SK-N-SH (cell line): ENCODE results near the gene HNRNPH1. TPM values are rescaled to one million over a fixed set of nuclear protein-coding genes. Genes with fewer than 3 reads are reported as not detected.
A peak's percentile ranks its signal among the peaks of the same experiment; 100 is the strongest.

ENCODE experiments used
- CTCF ChIA-PET: fragments of 300-600, 350-600 bp; formaldehyde crosslinking; extraction: SDS; loops from one replicate; lab custom pipeline; 2021; lab: Yijun Ruan, JAX
- POLR2A ChIA-PET: fragments of 350-600 bp; sonication (Branson Sonifier 250); formaldehyde crosslinking; extraction: SDS; loops from one replicate; lab custom pipeline; 2020; ENCODE audit warnings: antibody characterized with exemption, inconsistent platforms; lab: Yijun Ruan, JAX
- DNase-seq: peaks from one replicate; pipeline ENCODE4 v3.0.0; 2012
- H2AFZ ChIP-seq: fragments of 200-600 bp; sonication (generic); 2 replicates; pipeline ENCODE4 v1.8.1; 2016; ENCODE audit warnings: antibody characterized with exemption, mild to moderate bottlenecking, low read depth
- H3F3A ChIP-seq: fragments of 200-600 bp; sonication (generic); replicated peaks from 2 replicates; pipeline ENCODE3; 2016; ENCODE audit warnings: antibody characterized with exemption, mild to moderate bottlenecking; ENCODE audit not compliant: insufficient read depth
- H3K27ac ChIP-seq, 2 experiments: fragments of 200-500 bp in 1 of 2; fragments of 200-600 bp in 1 of 2; sonication (Bioruptor generic) in 1 of 2; sonication (generic), shearing (Covaris generic) in 1 of 2; 2 replicates each; pipeline versions ENCODE4 v1.5.1 to v1.6.1; 2014 to 2016; ENCODE audit warnings: low read depth in 2 of 2, inconsistent platforms in 1 of 2, low read length in 1 of 2, mild to moderate bottlenecking in 1 of 2, mixed read lengths in 1 of 2
- H3K27me3 ChIP-seq: fragments of 200-600 bp; sonication (generic), shearing (Covaris generic); 2 replicates; pipeline ENCODE4 v1.6.1; 2016; ENCODE audit warnings: mixed run types; ENCODE audit not compliant: insufficient read depth
- H3K36me3 ChIP-seq, 2 experiments: fragments of 200-500 bp in 1 of 2; fragments of 200-600 bp in 1 of 2; sonication (Bioruptor generic) in 1 of 2; sonication (generic) in 1 of 2; replicated peaks in 1 of 2; 2 replicates each; pipeline versions ENCODE3 to v1.5.1; 2014 to 2016; ENCODE audit warnings: low read length in 1 of 2, mild to moderate bottlenecking in 1 of 2; ENCODE audit not compliant: insufficient read depth in 2 of 2, control insufficient read depth in 1 of 2
- H3K4me1 ChIP-seq, 2 experiments: fragments of 200-500 bp in 1 of 2; fragments of 200-600 bp in 1 of 2; sonication (Bioruptor generic) in 1 of 2; sonication (generic), shearing (Covaris generic) in 1 of 2; 2 replicates each; pipeline versions ENCODE4 v1.5.1 to v1.6.1; 2014 to 2016; ENCODE audit warnings: low read depth in 1 of 2, low read length in 1 of 2, mixed run types in 1 of 2; ENCODE audit not compliant: insufficient read depth in 2 of 2, control insufficient read depth in 1 of 2
- H3K4me2 ChIP-seq: fragments of 200-600 bp; sonication (generic), shearing (Covaris generic); 2 replicates; pipeline ENCODE4 v1.6.1; 2017; ENCODE audit warnings: mixed run types
- H3K4me3 ChIP-seq, 2 experiments: fragments of 200-500 bp in 1 of 2; fragments of 200-600 bp in 1 of 2; sonication (Bioruptor generic) in 1 of 2; sonication (generic), shearing (Covaris generic) in 1 of 2; 2 replicates each; pipeline versions ENCODE4 v1.5.1 to v1.8.1; 2014 to 2016; ENCODE audit warnings: low read depth in 2 of 2, inconsistent platforms in 1 of 2, low read length in 1 of 2, mild to moderate bottlenecking in 1 of 2, mixed read lengths in 1 of 2, moderate library complexity in 1 of 2
- H3K79me2 ChIP-seq: fragments of 200-600 bp; sonication (generic); 2 replicates; pipeline ENCODE4 v1.8.1; 2017; ENCODE audit warnings: mild to moderate bottlenecking; ENCODE audit not compliant: insufficient read depth
- H3K9ac ChIP-seq: fragments of 200-600 bp; sonication (generic); 2 replicates; pipeline ENCODE4 v1.6.1; 2017; ENCODE audit warnings: mixed run types
- H3K9me2 ChIP-seq: fragments of 200-600 bp; sonication (generic); 2 replicates; pipeline ENCODE4 v1.6.1; 2017; ENCODE audit warnings: mixed run types
- H3K9me3 ChIP-seq: fragments of 200-600 bp; sonication (generic); 2 replicates; pipeline ENCODE4 v1.6.1; 2017; ENCODE audit warnings: mixed run types, mild to moderate bottlenecking, moderate library complexity
- H4K20me1 ChIP-seq: fragments of 200-600 bp; sonication (generic); 2 replicates; pipeline ENCODE4 v1.6.1; 2017; ENCODE audit warnings: mild to moderate bottlenecking, mixed run types; ENCODE audit not compliant: insufficient read depth
- CHD2 ChIP-seq: fragments of 150-350 bp; IDR thresholded peaks from 2 replicates; pipeline ENCODE4 v1.6.1; 2018; ENCODE audit warnings: low read length; ENCODE audit not compliant: partially characterized antibody
- EP300 ChIP-seq, 2 experiments: IDR thresholded peaks; 2 replicates each; pipeline versions ENCODE4 v1.4.0 to v1.6.1; 2012; ENCODE audit warnings: borderline replicate concordance in 1 of 2, low read depth in 1 of 2, low read length in 1 of 2
- EZH2phosphoT487 ChIP-seq: fragments of 200-600 bp; sonication (generic); IDR thresholded peaks from 2 replicates; pipeline ENCODE4 v1.6.1; 2017; ENCODE audit warnings: low read depth, mixed run types, mild to moderate bottlenecking, antibody characterized with exemption, moderate library complexity, borderline replicate concordance
- FOSL2 ChIP-seq: IDR thresholded peaks from 2 replicates; pipeline ENCODE4 v1.4.0; 2012; ENCODE audit warnings: low read depth, mild to moderate bottlenecking, moderate library complexity, borderline replicate concordance
- FOXJ3 ChIP-seq: sonication (generic); formaldehyde crosslinking; IDR thresholded peaks from 2 replicates; pipeline ENCODE4 v1.5.1; 2020; ENCODE audit warnings: mild to moderate bottlenecking, missing genetic modification reagents
- FOXM1 ChIP-seq: IDR thresholded peaks from 2 replicates; pipeline ENCODE4 v1.4.0; 2012; ENCODE audit warnings: low read depth, mild to moderate bottlenecking
- GATA2 ChIP-seq: sonication (generic); formaldehyde crosslinking; IDR thresholded peaks from 2 replicates; pipeline ENCODE4 v1.5.0; 2020; ENCODE audit warnings: mild to moderate bottlenecking, missing genetic modification reagents
- MEF2A ChIP-seq: IDR thresholded peaks from 2 replicates; pipeline ENCODE4 v1.4.0; 2012; ENCODE audit warnings: low read depth, borderline replicate concordance
- MXI1 ChIP-seq: IDR thresholded peaks from 2 replicates; pipeline ENCODE4 v1.6.1; 2012; ENCODE audit warnings: mild to moderate bottlenecking, low read depth, low read length, improper control_type of control experiment
- NFIC ChIP-seq: IDR thresholded peaks from 2 replicates; pipeline ENCODE4 v1.4.0; 2012; ENCODE audit warnings: borderline replicate concordance
- NRF1 ChIP-seq: IDR thresholded peaks from 2 replicates; pipeline ENCODE4 v1.6.1; 2012; ENCODE audit warnings: low read depth, mild to moderate bottlenecking, low read length
- POLR2AphosphoS5 ChIP-seq: IDR thresholded peaks from 2 replicates; pipeline ENCODE4 v1.6.1; 2012; ENCODE audit warnings: low read depth, low read length
- RCOR1 ChIP-seq: fragments of 150-350 bp; IDR thresholded peaks from 2 replicates; pipeline ENCODE4 v1.6.1; 2017; ENCODE audit warnings: antibody characterized with exemption, low read length
- SIN3A ChIP-seq: IDR thresholded peaks from 2 replicates; pipeline ENCODE4 v1.6.1; 2012; ENCODE audit warnings: low read depth, mild to moderate bottlenecking, low read length, moderate library complexity, borderline replicate concordance
- TCF12 ChIP-seq: IDR thresholded peaks from 2 replicates; pipeline ENCODE4 v1.4.0; 2012
- TEAD4 ChIP-seq: IDR thresholded peaks from 2 replicates; pipeline ENCODE4 v1.4.0; 2012; ENCODE audit warnings: mild to moderate bottlenecking, borderline replicate concordance; ENCODE audit not compliant: insufficient read depth
- YY1 ChIP-seq: IDR thresholded peaks from 2 replicates; pipeline ENCODE4 v1.4.0; 2012; ENCODE audit warnings: low read depth, mild to moderate bottlenecking
- WGBS: methylation state at CpG from one replicate; pipeline ENCODE4 v1.1.6; 2017; ENCODE audit warnings: low lambda C conversion rate; 5-methylcytosine and 5-hydroxymethylcytosine counted together
- polyA plus RNA-seq, 3 experiments: library from polyadenylated mRNA; depleted of rRNA; stranded (reverse); fragments of >200 nt; gene quantifications; 2 replicates each; pipeline ENCODE4 v1.2.3, GENCODE V29; 2012
- TF ChIP-seq, protein P1 (sequence below): IDR thresholded peaks from 2 replicates; pipeline ENCODE4 v1.4.0; 2012; ENCODE audit warnings: low read depth
- TF ChIP-seq, protein P2 (sequence below): fragments of 200-600 bp; sonication (generic); IDR thresholded peaks from 2 replicates; pipeline ENCODE4 v1.6.1; 2017; ENCODE audit warnings: antibody characterized with exemption, mild to moderate bottlenecking, moderate library complexity
- TF ChIP-seq, protein P3 (sequence below): IDR thresholded peaks from 2 replicates; pipeline ENCODE4 v1.4.0; 2012; ENCODE audit warnings: low read depth, borderline replicate concordance
- TF ChIP-seq, protein P4 (sequence below): fragments of 150-350 bp; IDR thresholded peaks from 2 replicates; pipeline ENCODE4 v1.6.1; 2016; ENCODE audit warnings: mild to moderate bottlenecking, low read depth, low read length
- TF ChIP-seq, protein P5 (sequence below): IDR thresholded peaks from 2 replicates; pipeline ENCODE4; 2012

The HNRNPH1 gene
- polyA plus RNA-seq, 1 of the 3 experiments (the other 2 are of a cell fraction) = 192 TPM

DNA sequence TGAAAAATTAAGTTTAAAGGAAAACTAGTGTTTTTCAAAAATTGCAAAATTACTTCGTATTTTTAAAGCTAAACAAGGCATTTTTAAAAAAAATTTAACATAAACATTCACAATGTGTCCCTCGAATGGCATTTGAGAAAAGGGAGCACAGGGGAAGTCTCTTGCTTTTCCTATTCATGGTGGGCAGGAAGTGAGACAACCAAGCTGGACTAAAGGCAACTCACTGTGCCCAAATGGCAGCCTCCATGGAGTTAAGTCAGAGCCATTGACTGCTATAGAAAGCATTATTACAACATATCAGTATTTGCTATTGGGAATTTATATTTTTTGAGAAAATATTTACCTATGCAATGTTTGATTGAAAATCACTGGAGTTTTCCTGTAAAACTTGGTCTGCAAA is 8.3 kb downstream of the HNRNPH1 start:
- H2AFZ ChIP-seq = no peak overlapping the region
- peaks cover 97% of the 10 kb centered on the region for H4K20me1 ChIP-seq
- H3K4me3 ChIP-seq = no peak overlapping the region
- no peak for TF ChIP-seq EP300 (IDR thresholded peaks at IDR 0.05; ENCODE audit: borderline replicate concordance in 1 of 2, low read depth in 1 of 2, low read length in 1 of 2)
- TF ChIP-seq, protein P1, sequence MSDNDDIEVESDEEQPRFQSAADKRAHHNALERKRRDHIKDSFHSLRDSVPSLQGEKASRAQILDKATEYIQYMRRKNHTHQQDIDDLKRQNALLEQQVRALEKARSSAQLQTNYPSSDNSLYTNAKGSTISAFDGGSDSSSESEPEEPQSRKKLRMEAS = no peak
- no peak for TF ChIP-seq GATA2 (CRISPR knock-in tag)
- TF ChIP-seq NRF1 = no peak
- TF ChIP-seq, all 33 proteins: peak for 0
- no peak for DNase-seq
- H3K36me3 ChIP-seq = peaks cover 83 to 94% of the 10 kb centered on the region in 2 experiments
- ChIA-PET CTCF (interaction anchor here (1.0 to 1.8 kb wide), 2 partner anchors 8 to 118 kb away, joined by 3 to 11 read pairs; partner anchors contain the start of gene HNRNPH1), POLR2A (interaction anchor here (0.6 to 1.1 kb wide), 2 partner anchors 9 to 213 kb away, joined by 4 to 5 read pairs; no protein-coding TSS in a partner anchor)
- peak overlapping the region in 1 of 2 experiments; percentile 19; a peak in 1 of 4 replicates for H3K27ac ChIP-seq
- no peak overlapping the region for H3K9ac ChIP-seq
- H3K4me2 ChIP-seq = no peak overlapping the region
- H3K9me2 ChIP-seq = no peaks in the 10 kb centered on the region
- no peaks in the 10 kb centered on the region for H3K27me3 ChIP-seq
- H3F3A ChIP-seq = peaks cover 90% of the 10 kb centered on the region
- WGBS = 85% methylated on average over 2 of the region's 2 CpGs
- H3K79me2 ChIP-seq = peaks cover 81% of the 10 kb centered on the region
- no peaks in the 10 kb centered on the region for H3K9me3 ChIP-seq
- H3K4me1 ChIP-seq = peaks cover 9 to 20% of the 10 kb centered on the region in 2 experiments

DNA sequence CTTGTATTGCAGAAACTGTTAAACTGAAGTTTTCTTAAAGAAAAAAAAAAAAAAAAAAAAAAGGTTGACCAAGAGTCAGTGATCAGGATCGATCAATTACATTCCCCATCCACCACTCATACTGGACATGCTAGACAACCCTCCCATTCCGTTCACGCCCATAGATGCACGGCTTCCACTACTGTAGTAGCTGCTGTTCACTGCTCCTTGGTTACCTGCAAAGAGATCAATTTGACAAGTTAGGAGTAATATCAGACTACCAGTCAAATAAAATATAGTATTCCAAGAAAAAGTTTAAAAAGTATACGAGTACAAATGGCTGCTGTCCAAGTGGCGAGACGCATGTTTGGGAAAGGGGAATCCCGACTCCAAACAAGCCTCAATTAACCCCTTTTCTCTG is 8.7 kb downstream of the HNRNPH1 start:
- CTCF ChIA-PET = interaction anchor here (1.0 to 1.8 kb wide), 2 partner anchors 9 to 118 kb away, joined by 3 to 11 read pairs; partner anchors contain the start of gene HNRNPH1
- no peaks in the 10 kb centered on the region for H3K27me3 ChIP-seq
- TF ChIP-seq EZH2phosphoT487 (no peak), FOSL2 (no peak), GATA2 (CRISPR knock-in tag) (no peak), SIN3A (no peak), RCOR1 (no peak), CHD2 (no peak), FOXM1 (no peak), MEF2A (no peak), FOXJ3 (no peak), NFIC (no peak), TEAD4 (no peak), MXI1 (no peak), YY1 (no peak), TCF12 (no peak), POLR2AphosphoS5 (no peak)
- TF ChIP-seq, protein P2, sequence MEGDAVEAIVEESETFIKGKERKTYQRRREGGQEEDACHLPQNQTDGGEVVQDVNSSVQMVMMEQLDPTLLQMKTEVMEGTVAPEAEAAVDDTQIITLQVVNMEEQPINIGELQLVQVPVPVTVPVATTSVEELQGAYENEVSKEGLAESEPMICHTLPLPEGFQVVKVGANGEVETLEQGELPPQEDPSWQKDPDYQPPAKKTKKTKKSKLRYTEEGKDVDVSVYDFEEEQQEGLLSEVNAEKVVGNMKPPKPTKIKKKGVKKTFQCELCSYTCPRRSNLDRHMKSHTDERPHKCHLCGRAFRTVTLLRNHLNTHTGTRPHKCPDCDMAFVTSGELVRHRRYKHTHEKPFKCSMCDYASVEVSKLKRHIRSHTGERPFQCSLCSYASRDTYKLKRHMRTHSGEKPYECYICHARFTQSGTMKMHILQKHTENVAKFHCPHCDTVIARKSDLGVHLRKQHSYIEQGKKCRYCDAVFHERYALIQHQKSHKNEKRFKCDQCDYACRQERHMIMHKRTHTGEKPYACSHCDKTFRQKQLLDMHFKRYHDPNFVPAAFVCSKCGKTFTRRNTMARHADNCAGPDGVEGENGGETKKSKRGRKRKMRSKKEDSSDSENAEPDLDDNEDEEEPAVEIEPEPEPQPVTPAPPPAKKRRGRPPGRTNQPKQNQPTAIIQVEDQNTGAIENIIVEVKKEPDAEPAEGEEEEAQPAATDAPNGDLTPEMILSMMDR = no peak
- TF ChIP-seq, protein P3, sequence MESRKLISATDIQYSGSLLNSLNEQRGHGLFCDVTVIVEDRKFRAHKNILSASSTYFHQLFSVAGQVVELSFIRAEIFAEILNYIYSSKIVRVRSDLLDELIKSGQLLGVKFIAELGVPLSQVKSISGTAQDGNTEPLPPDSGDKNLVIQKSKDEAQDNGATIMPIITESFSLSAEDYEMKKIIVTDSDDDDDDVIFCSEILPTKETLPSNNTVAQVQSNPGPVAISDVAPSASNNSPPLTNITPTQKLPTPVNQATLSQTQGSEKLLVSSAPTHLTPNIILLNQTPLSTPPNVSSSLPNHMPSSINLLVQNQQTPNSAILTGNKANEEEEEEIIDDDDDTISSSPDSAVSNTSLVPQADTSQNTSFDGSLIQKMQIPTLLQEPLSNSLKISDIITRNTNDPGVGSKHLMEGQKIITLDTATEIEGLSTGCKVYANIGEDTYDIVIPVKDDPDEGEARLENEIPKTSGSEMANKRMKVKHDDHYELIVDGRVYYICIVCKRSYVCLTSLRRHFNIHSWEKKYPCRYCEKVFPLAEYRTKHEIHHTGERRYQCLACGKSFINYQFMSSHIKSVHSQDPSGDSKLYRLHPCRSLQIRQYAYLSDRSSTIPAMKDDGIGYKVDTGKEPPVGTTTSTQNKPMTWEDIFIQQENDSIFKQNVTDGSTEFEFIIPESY = no peak
- TF ChIP-seq, protein P4, sequence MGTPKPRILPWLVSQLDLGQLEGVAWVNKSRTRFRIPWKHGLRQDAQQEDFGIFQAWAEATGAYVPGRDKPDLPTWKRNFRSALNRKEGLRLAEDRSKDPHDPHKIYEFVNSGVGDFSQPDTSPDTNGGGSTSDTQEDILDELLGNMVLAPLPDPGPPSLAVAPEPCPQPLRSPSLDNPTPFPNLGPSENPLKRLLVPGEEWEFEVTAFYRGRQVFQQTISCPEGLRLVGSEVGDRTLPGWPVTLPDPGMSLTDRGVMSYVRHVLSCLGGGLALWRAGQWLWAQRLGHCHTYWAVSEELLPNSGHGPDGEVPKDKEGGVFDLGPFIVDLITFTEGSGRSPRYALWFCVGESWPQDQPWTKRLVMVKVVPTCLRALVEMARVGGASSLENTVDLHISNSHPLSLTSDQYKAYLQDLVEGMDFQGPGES = no peak
- TF ChIP-seq, protein P5, sequence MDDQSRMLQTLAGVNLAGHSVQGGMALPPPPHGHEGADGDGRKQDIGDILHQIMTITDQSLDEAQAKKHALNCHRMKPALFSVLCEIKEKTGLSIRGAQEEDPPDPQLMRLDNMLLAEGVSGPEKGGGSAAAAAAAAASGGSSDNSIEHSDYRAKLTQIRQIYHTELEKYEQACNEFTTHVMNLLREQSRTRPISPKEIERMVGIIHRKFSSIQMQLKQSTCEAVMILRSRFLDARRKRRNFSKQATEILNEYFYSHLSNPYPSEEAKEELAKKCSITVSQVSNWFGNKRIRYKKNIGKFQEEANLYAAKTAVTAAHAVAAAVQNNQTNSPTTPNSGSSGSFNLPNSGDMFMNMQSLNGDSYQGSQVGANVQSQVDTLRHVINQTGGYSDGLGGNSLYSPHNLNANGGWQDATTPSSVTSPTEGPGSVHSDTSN = no peak
- TF ChIP-seq, all 33 proteins: peak for 0
- H3K4me2 ChIP-seq = no peak overlapping the region
- 0 out of 4 replicates have a peak overlapping the region, but pooled peaks of 1 of the 2 experiments have one; percentile 19 for H3K27ac ChIP-seq
- no peak for DNase-seq
- H3K4me3 ChIP-seq = no peak overlapping the region
- H2AFZ ChIP-seq = no peak overlapping the region
- POLR2A ChIA-PET = interaction anchor here (0.6 to 4.5 kb wide), 2 partner anchors 9 to 214 kb away, joined by 4 to 34 read pairs; partner anchors contain the start of gene HNRNPH1
- H4K20me1 ChIP-seq = peaks cover 97% of the 10 kb centered on the region
- H3K36me3 ChIP-seq = peaks cover 78 to 94% of the 10 kb centered on the region in 2 experiments
- no peaks in the 10 kb centered on the region for H3K9me3 ChIP-seq
- peaks cover 77% of the 10 kb centered on the region for H3K79me2 ChIP-seq
- peaks cover 9 to 22% of the 10 kb centered on the region in 2 experiments for H3K4me1 ChIP-seq
- WGBS = 87% methylated on average over 8 of the region's 8 CpGs
- H3K9me2 ChIP-seq = no peaks in the 10 kb centered on the region
- H3K9ac ChIP-seq = no peak overlapping the region
- H3F3A ChIP-seq = peaks cover 91% of the 10 kb centered on the region
